Right forelimb (tissue), 1 donor: Measurements from ENCODE around the gene PDGFRB.

ENCODE experiments used
- DNase-seq: peaks from one replicate; pipeline ENCODE4 v3.0.0-alpha.2; 2018

The PDGFRB gene

GRCh38 chr5:150162142-150162513 is 6.5 kb upstream of the PDGFRB start:
- no peak for DNase-seq

DNA sequence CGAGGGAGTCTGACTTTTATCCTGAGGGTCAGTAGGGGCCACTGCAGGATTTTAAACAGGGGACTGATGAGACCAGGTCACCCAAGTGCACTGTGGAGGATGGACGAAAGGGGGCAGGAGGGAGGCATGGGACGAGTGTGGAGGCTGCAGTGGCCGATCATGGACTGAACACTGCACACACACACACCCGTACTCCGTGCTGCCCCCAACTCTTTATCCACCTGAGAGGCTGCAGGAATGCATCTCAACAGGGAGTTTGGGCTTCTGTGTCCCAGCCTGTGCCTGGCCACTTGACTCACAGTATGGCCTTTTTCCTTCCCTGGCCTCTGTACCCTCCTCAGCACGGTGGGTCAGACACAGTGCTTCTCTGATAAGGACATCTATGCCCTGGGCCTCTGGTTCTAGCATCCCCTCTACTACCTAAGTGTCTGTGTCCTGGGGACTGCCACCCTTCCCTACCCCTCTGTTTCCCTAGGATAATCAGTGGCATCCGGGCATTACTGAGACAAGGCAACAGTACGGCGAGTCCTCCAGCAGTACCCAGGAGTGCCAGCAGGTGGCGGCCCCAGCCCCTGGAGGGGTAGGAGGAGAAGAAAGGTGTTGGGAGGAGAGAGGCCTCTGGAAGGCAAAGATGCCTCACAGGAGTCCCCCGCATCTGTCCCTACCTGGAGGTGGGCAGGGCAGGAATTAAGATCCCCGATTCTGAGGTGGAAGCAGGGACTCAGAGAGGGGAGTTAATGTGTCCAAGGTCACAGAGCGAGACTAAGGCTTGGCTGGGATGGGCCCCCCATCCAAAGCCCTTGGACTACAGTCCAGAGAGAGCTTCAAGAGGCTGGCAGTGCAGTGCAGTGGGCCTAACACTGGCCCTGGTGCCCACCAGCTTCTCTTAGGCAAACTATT is 5.8 kb upstream of the PDGFRB start:
- DNase-seq: peak; percentile 89

DNA sequence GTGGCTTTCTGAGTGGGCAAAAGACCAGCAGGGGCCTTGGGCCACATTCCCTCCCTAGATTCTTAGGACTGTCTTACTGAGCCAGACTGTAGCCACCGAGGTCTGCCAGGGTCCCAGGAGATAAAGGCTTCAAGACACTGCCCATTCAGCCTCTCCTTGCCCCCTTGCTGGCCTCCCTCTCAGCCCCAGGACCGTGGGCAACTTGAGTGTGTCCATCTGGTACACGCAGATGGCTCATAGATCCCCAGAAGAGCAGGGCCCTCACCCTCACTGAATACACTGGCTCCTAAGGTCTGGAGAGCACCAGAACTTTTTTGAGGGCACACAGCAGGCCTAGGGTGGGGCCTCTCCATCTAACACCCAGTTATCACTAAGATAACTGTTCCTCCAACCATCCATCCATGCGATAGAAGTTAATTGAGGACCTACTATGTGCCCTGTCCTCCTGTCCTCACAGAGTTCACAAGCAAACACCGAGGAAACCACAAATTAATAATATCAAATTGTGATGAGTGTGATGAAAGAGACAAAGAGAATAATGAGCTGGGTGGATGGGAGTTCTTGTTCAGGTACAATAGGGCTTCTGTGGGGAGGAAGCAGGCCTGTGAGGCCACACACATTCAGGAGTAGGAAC is 4.9 kb upstream of the PDGFRB start:
- no peak for DNase-seq

DNA sequence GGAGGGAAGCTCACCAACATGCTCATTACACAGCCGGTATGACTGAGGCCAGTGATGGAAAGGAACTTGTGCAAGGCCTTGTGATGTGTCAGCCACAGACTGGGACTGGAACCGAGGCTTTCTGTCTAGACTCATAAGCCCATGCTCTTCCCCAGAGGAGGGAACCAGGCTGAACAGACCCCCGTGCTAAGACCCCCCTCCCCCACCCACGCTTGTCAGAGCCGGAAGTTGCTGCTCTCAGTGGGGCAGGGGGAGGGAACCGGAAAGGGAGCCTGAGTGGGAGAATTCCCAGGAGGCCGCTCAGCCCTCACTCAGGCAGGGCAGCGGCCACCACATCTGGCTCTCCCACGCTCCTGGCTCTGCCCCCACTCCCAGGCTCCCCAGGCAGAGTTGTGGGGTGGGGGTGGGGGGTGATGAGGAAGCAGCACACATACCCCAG is 4.1 kb upstream of the PDGFRB start:
- DNase-seq: no peak

DNA sequence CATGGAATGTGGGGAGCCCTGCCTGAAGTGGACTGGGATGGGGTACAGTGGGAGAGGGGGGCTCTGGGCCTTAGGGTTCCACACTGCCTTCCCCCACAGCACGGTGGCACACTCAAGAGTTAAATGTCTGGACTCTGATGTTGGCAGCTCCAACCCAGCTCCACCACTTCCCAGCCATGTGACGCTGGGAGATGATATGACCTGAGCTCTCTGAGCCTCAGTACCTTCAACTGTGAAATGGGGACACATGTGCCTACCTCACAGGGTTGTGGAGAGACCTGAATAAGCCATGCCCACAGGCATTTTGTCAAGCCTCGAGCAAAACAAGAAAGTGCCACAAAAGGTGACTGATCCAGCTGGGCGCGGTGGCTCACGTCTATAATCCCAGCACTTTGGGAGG is 3.4 kb upstream of the PDGFRB start:
- DNase-seq: no peak

- DNase-seq: no peak
Measured at GRCh38 chr5:150158170-150158949, 2.7 kb upstream of the PDGFRB start.

DNA sequence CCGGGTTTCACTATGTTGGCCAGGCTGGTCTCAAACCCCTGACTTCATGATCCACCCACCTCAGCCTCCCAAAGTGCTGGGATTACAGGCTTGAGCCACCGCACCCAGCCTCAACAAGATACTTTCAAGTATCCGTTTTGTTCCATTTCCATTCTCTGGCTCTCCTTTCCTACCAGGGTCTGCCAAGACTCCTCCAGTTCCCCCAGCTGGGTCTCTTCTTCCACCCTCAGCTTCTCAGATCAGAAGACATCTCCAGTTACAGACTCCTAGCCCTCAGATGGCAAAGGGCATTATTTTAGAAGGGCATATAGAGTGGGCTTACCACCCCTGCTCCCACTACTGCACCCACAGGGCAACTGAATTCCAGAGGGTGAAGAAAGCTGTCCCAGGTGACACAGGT is 1.5 kb upstream of the PDGFRB start:
- DNase-seq: no peak

- no peak for DNase-seq
Measured at GRCh38 chr5:150156540-150156939, 895 bp upstream of the PDGFRB start.

DNA sequence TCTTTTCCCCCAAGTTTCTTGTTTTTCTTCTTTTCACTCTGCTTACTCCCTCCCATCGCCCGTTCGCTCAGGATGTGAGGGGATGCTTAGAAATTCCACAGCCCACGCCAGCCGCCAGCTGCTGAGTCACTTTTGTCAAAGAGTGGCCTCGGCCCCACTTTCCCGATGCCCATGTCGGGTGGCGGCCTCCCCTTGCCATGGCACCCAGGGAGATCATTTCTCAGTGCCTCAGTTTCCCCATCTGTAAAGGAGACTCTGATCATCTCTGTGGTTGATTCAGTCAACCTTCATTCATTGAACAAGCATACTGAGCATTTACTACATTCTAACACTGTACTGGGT is 353 bp upstream of the PDGFRB start:
- DNase-seq: no peak

DNA sequence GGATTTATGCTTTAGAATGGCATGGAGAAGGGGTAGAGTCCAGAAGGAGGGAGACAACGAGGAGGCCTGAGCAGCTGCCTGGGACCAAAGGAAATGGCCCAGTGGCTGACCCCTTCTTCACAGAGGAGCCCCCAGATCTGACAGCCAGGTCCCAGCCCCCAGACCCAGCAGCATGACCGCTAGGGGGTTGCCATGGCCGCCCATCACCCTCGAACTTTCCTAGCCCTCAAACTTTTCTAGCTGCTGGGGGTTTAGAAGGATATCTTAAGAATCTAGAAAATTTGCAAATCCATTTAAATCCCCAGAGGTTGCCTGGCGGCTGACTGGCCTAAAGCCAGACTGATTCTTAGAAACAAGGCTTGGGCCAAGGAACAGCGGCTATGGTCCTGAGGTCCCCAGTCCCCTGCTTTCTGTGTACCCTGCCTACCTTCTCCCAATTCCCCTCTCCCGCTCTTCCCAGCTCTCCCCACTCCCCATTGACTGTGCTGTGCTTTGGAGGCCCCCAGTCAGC is 972 bp downstream of the PDGFRB start:
- DNase-seq: no peak

- no peak for DNase-seq
Measured at GRCh38 chr5:150153957-150154617, 1.6 kb downstream of the PDGFRB start.

DNA sequence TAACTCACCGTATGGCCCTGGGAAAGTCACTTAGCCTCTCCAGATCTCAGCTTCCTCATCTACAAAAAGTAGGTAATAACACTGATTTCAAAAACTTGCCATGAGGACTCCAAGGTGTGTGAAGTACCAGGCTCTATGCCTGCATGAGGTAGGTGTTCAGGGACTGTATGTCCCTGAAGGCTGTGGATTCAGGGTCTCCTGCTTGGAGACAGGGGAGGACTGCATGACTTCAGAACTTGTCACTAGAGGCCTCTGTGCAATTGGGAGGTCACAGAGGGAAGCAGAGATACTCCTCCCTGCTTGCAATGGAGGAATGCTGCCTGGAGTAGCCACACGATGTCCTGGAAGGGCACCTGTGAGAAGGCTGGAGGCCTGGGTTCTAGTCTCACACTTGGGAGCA is 2.2 kb downstream of the PDGFRB start:
- no peak for DNase-seq

- no peak for DNase-seq
Measured at GRCh38 chr5:150152636-150153462, 2.8 kb downstream of the PDGFRB start.

DNA sequence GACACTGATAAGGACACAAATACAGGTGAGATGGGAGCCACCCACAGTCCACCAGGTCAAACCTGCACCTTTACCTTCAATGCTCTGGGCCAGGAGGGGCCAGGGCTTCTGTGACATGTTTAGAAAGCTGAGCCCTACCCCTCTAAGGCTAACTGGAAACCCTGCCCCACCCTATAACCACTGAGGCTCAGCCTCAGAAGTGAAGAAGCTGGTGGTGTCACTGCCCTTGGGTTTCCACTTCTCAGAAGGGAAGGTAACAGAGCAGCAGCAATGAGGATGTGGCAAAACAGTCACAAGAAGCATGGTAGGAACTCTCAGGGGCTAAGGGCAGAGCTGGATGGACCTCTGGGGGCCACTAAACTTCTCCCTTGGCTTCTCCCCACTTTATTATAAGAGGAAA is 6.0 kb downstream of the PDGFRB start:
- DNase-seq: no peak

DNA sequence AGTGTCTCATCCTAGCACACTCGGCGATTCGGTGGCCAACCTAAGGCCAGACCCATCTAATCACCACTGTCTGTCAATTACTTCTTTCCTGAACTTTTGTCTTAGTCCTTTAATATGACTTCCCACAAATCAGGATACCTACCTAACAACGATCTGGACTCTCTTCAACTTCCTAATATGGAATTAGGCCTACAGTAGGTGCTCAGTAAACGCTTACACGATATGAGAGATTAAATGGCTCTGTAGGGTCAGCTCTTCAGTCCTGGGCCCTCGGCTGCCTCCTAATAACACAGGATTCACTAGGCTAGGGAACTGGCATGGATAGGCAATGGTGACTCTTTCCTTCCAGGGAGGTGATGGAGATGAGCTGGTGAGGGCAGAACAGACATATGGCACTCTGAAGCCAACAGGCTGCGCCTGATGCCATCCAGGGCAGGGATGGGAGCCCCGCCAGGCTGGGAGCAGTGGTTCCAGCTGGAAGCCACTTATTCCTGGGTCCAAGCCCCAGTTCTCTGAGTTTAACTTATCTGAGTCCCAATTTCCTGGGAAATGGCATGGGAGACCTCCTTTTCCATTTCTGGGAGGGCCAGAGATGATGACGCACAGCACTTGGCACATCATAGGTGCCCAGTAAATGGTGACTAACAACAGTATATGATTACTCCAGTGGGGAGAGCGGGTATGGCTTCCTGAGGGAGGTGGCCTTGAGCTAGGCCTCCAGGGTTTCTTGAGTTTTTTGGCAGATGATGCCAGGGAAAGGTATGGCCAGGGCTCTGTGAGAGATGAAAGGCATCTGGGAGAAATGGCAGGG is 7.3 kb downstream of the PDGFRB start:
- no peak for DNase-seq

DNA sequence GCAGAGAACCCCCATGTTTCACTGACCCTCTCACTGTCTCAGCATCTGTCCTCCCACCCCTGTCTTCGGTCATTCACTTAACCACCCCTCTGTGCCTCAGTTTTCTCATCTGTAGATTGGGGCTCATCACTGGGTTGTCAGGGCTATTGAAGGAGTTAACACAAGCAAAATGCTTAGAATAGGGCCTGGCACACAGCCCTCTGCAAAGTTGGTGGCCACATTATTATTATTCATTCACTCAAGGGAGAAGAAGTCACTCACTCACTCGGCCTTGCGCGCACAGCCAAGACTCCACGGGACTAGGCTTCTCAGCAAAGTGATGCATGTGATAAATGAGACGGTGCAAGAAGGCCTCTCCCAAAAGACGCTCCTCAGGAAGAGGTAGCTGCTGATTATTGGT is 8.0 kb downstream of the PDGFRB start:
- no peak for DNase-seq

- no peak for DNase-seq
Measured at GRCh38 chr5:150146862-150147601, 8.6 kb downstream of the PDGFRB start.

- no peak for DNase-seq
Measured at GRCh38 chr5:150146235-150146634, 9.4 kb downstream of the PDGFRB start.

GRCh38 chr5:150144879-150145278 is 10.8 kb downstream of the PDGFRB start:
- DNase-seq: no peak

- DNase-seq: no peak
Measured at GRCh38 chr5:150144246-150144801, 11.3 kb downstream of the PDGFRB start.
